ENCODE results near the gene G3BP1. TPM values are rescaled to one million over a fixed set of nuclear protein-coding genes. Genes with fewer than 3 reads are reported as not detected.
"Not testable (repeated sequence)": the region's sequence is repeated elsewhere in the genome, so short reads cannot be mapped to it uniquely, and the experiment has no call there.

The G3BP1 gene
- polyA plus RNA-seq, 5 donors: 115 to 171 (median 145) TPM

GRCh38 chr5:151751091-151751490 is 20.7 kb upstream of the G3BP1 start:
- no peak for DNase-seq

GRCh38 chr5:151751593-151751992 is 20.2 kb upstream of the G3BP1 start:
- DNase-seq: no peak

GRCh38 chr5:151755383-151755782 is 16.4 kb upstream of the G3BP1 start:
- no peak for DNase-seq

- DNase-seq: no peak
These were observed 14.3 kb upstream of the G3BP1 start for GRCh38 chr5:151757233-151758140.

- no peak for DNase-seq
These were observed 13.7 kb upstream of the G3BP1 start for GRCh38 chr5:151758141-151758429.

- peak; percentile 90 to 92 for DNase-seq
These were observed 13.1 kb upstream of the G3BP1 start, which contains the start of gene ATOX1 for GRCh38 chr5:151758430-151759241. TSS of gene ATOX1 (minus strand) at chr5:151758631. CDS start at chr5:151758551, 80 bp downstream.

- DNase-seq: no peak
These were observed 7.0 kb upstream of the G3BP1 start for GRCh38 chr5:151764801-151765200.

GRCh38 chr5:151766975-151767374 is 4.8 kb upstream of the G3BP1 start:
- no peak for DNase-seq

- peak; percentile 80 to 81 for DNase-seq
These were observed 1.1 kb upstream of the G3BP1 start for GRCh38 chr5:151770383-151771258.

- DNase-seq: peak; percentile 35 to 42
These were observed 483 bp downstream of the G3BP1 start for GRCh38 chr5:151772029-151772845.

- no peak for DNase-seq
These were observed 1.2 kb downstream of the G3BP1 start for GRCh38 chr5:151772846-151773561.

GRCh38 chr5:151773951-151774350 is 2.2 kb downstream of the G3BP1 start:
- DNase-seq: no peak

- no peak for DNase-seq
These were observed 3.4 kb downstream of the G3BP1 start for GRCh38 chr5:151775025-151775606.

- DNase-seq: no peak
These were observed 7.9 kb downstream of the G3BP1 start for GRCh38 chr5:151779531-151780125.

- DNase-seq: no peak
These were observed 8.6 kb downstream of the G3BP1 start for GRCh38 chr5:151780348-151780747.

GRCh38 chr5:151781201-151781600 is 9.4 kb downstream of the G3BP1 start:
- no peak for DNase-seq

- not testable (repeated sequence) for DNase-seq
These were observed 11.9 kb downstream of the G3BP1 start for GRCh38 chr5:151783664-151784063.

- no peak for DNase-seq
These were observed 12.4 kb downstream of the G3BP1 start for GRCh38 chr5:151784141-151784540.

- no peak for DNase-seq
These were observed 14.7 kb downstream of the G3BP1 start for GRCh38 chr5:151786468-151786867.
